GM21717 (cell line): ENCODE measurements around the gene FASN.
"Not testable (repeated sequence)": the region's sequence is repeated elsewhere in the genome, so short reads cannot be mapped to it uniquely, and the experiment has no call there.

Experiments
- ATAC-seq: cut with Tn5 transposase; IDR thresholded peaks from one replicate; pipeline ENCODE4 v1.9.1; 2021; ENCODE audit warnings: mild to moderate bottlenecking, moderate library complexity; ENCODE audit not compliant: unreplicated experiment

The FASN gene

DNA sequence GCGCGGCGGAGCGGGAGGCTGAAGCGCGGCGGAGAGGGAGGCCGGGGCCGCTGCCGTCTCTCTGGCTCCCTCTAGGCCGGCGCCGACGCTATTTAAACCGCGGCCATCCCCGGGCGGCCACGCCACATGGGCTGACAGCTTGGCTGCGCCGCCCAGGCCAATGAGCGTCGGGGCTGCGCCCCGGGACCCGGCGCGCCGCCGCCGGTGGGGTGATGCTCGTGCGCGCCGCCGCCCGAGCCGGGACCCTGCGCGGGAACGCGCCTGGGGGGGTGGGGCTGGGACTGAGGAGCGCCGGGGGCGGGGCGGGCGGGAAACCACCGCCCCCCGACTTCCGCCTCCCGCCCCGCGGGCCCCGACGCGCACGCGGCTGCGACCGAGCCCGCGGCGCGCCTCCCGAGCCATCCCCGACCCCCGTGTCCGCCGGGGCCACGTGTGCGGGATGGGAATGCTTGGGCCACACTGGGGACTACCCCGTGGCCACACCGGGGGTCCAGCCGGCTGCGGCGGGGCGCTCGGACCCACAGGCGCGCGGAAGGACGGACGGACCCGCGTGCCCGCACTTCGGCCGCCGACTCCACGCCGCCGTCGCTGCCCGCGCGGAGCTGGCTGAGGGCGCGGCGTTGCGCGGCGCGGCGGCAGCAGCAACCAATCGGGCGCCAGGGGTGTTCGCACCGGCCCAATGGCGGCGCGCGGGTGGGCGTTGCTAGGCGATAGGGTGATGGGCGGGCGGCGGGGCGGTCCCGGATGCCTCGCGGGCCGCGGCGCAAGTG, at the start of gene FASN:
Gene FASN, minus strand, starts transcription at position 68 of the 770 bp plus-strand sequence. CDS start 1,791 bp downstream, outside the sequence.
- ATAC-seq, result peak; percentile 57

- ATAC-seq, result no peak
Measured at GRCh38 chr17:82146663-82147654, 48.9 kb upstream of the FASN start.

DNA sequence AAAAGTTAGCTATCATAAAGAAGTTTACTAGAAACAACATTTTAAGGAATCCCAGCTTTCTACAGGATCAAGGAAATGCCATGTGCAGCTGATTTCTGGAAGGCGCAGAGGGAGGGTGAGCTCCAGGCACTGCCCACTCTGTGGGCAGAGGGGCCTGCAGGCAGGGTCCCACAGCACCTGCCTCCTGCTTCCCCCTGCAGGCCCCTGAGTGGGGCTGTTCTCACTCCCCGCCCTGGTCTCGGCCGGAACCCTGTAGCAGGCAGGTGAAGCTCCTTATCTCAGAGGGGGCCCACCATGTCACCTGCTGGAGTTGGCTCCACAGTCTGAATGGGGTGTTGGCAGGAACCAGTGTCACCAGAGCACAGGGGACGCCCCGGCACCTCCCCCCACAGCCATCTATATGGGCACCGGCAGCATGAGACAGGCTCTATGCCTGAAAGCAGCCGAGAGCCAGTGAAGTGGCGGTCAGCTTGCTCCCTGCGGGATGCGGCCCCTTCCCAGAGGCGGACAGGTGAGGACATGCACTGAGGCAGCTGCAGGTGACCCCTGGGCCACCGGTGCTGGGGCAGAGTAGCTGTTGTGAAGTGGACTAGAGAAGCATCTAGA, 47.6 kb upstream of the FASN start:
- no peak for ATAC-seq

GRCh38 chr17:82143333-82143732, 45.3 kb upstream of the FASN start:
- ATAC-seq, result no peak

GRCh38 chr17:82139961-82140360, 41.9 kb upstream of the FASN start:
- not testable (repeated sequence) for ATAC-seq

GRCh38 chr17:82138511-82138992, 40.5 kb upstream of the FASN start:
- no peak for ATAC-seq

GRCh38 chr17:82134101-82134500, 36.1 kb upstream of the FASN start:
- ATAC-seq, result no peak

DNA sequence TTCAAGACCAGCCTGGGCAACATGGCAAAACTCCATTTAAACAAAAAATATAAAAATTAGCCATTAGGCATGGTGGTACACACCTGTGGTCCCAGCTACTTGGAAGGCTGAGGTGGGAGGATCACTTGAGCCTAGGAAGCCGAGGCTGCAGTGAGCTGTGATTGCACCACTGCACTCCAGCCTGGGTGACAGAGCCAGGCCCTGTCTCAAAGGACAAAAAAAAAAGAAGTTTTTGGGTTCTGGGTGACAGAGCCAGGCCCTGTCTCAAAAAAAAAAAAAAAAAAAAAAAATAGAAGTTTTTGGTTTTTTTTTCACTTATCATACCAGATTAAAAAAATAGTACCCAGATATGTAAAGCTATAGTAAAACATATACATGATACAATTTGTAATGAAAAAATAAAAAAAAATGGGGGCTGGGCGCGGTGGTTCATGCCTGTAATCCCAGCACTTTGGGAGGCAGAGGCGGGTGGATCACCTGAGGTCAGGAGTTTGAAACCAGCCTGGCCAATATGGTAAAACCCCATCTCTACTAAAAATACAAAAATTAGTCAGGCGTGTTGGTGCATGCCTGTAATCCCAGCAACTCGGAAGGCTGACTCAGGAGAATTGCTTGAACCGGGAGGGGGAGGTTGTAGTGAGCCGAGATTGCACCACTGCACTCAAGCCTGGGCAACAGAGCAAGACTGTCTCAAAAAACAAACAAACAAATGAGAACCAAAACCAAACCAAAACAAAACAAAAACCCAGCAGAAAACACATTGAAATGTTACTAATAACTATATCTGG, 35.3 kb upstream of the FASN start:
- ATAC-seq, result not testable (repeated sequence)

DNA sequence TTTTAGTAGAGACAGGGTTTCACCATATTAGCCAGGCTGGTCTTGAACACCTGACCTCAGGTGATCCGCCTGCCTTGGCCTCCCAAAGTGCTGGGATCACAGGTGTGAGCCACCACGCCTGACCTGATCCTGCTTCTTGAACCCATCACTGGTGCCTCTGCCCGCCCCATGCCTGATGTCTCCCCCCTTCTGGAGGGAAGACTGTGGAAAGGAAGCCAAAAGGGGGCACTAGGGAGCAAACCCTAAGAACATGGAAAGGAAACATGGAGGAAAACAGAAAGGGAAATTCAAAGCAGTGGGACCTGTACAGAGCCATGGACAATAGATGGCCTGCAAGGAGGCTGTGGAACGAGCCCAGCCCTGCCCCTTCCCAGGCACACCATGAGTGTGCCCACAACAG, 31.1 kb upstream of the FASN start:
- no peak for ATAC-seq

- no peak for ATAC-seq
Measured at GRCh38 chr17:82128287-82128686, 30.3 kb upstream of the FASN start.

DNA sequence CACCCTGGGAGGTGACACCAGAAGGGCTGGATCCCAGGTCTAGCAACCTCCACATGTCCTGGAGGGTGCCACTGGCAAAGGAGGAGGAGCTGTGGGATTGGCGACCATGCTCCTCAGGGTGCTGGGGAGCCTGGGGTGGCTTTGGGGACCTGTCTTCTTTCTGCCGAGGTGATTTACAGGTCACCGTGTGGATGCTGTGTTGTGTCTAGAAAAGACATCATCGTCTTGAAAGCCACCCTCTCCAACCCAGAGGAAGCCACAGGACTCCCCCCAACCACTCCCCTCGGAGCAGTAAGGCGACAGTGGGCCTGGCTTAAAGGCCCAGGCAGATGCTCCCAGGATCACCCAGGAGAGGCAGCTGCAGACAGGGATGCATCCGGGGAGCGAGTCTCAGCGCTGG, 29.7 kb upstream of the FASN start:
- no peak for ATAC-seq

DNA sequence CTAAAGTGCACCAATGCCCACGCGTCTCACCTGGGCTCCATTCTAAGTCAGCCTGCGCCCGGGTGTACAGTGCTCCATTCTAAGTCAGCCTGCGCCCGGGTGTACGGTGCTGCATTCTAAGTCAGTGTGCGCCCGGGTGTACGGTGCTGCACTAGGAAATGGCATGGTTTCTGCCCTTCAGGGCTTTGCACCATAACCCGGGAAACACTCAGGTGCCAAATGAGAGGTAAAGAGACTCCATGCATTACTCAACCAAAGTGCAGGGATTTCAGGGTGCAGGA, 29.2 kb upstream of the FASN start:
- ATAC-seq, result no peak

DNA sequence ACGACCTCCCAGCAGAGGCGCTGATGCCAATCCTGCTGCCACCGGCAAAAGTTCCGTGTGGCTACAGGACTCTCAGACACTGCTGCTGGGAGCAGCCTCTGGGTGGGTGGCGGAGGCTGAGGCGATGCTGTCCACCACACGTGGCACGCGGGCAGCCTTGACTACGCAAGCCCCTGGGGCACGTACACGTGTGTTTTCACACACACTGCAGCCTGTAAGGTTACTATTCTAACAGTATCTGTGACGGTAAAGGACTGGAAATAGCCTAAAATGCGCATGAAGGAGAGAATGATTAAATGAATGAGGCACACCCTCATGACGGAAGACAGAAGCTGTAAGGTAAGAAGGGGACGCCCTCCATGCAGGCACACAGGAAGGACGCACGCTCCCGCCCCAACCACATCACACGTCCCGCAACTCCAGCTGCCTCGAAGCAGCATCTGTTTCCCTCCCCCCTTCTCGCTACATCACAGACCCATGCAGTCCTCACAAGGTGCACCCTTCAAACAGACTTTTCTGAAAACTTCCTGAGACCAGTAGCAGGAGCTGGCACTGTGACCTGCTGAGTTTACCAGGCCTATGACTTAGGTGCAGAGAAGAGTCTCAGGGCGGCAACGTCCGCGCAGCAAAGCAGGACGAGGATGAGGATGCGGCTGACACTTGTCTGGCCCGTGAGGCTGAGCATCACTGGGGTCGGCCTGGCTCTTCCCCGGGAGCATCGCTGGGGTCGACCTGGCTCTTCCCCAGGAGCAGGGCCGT, 28.7 kb upstream of the FASN start:
- no peak for ATAC-seq

DNA sequence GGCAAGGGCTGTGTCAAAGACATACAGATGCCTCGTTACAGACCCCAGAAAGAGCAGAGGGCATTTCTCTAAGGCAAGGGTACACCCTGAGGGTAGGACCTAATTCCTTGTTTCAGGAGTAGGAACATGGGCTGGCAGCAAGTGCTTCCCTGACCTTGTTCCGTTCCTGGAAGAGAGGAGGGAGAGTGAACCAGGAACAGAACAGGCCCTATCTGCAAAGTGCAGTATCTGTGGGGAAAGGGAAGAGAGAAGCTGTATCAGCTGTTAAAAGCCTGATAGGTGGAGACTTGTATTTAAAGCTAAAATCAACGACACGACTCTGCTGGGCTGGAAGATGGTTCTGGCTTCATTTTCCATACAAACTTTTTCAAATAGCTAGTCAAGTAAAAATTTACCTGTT, 26.1 kb upstream of the FASN start:
- no peak for ATAC-seq

GRCh38 chr17:82121660-82122629, 23.9 kb upstream of the FASN start:
- no peak for ATAC-seq

DNA sequence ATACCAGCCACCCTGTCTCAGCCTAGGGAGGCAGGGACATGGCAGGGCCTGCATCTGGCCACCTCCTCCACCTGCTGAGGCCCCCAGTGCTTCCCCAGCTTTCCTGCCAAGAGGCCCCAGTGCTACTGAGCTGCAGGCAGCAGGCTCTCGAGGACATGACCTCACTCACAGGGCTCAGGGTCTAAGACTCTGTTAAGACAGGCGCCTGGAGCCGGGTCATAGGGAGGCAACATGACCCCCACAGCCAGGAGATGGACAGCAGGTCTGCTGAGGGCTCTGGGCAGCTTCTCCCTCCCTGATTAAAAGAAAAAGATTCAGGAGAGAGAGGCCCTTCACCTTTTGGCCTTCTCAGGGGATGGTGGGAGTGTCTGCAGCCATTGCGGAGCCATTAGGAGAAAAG, 23.2 kb upstream of the FASN start:
- ATAC-seq, result no peak

- ATAC-seq, result no peak
Measured at GRCh38 chr17:82120148-82120547, 22.1 kb upstream of the FASN start.

DNA sequence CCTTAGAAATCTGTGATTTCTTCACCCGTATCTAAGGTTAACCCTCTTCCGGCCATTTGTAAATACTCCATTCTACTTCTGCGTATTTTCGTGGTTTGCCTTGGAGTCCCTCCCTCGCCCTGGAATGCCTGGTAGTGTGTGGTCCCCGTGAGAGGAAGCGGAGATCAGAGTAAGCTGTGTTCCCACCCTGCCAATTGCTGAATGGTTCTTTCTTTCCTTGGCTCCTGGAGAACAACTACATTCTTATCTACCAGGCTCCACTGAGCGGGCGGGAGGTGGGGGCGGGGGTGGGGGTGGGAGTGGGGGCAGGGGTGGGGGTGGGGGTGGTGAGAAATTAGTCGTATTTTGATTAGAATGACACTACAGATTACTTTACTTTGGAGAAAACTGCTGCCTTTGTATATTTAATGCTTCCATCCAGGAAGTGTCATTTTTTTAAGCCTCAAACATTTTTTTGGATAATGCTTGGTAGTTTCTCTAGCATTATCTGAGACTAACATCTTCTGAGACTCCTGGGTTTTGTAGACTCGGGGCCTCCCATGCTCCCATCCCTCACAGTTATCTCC, 20.9 kb upstream of the FASN start:
- no peak for ATAC-seq
